Osteoblast (primary cell): ENCODE data around the gene RDH16. TPM values are rescaled to one million over a fixed set of nuclear protein-coding genes. Genes with fewer than 3 reads are reported as not detected.
"Not testable (repeated sequence)": the region's sequence is repeated elsewhere in the genome, so short reads cannot be mapped to it uniquely, and the experiment has no call there.

Source experiments
- DNase-seq: peaks from one replicate; pipeline ENCODE4 v3.0.0; 2011; ENCODE audit warnings: low spot score, mixed read lengths; ENCODE audit not compliant: insufficient read length; ENCODE audit errors: missing footprints
- H2AFZ ChIP-seq: 2 replicates; pipeline ENCODE4 v1.6.0; 2011; ENCODE audit warnings: mild to moderate bottlenecking, low read length
- H3K27ac ChIP-seq: 2 replicates; pipeline ENCODE4 v1.5.1; 2011; ENCODE audit warnings: mild to moderate bottlenecking, low read depth, low read length, moderate library complexity
- H3K27me3 ChIP-seq: 2 replicates; pipeline ENCODE4 v1.6.0; 2012; ENCODE audit warnings: mild to moderate bottlenecking, control low read depth, inconsistent platforms, low read length, moderate library complexity; ENCODE audit not compliant: insufficient read depth
- H3K36me3 ChIP-seq: 2 replicates; pipeline ENCODE4 v1.5.1; 2011; ENCODE audit warnings: mild to moderate bottlenecking, low read length, control low read depth, moderate library complexity; ENCODE audit not compliant: insufficient read depth
- H3K4me1 ChIP-seq: 2 replicates; pipeline ENCODE4 v1.5.1; 2011; ENCODE audit warnings: mild to moderate bottlenecking, low read length, control low read depth, moderate library complexity; ENCODE audit not compliant: insufficient read depth
- H3K4me2 ChIP-seq: 2 replicates; pipeline ENCODE4 v1.6.0; 2011; ENCODE audit warnings: mild to moderate bottlenecking, low read length; ENCODE audit not compliant: insufficient read depth
- H3K4me3 ChIP-seq: fragments of 200-600 bp; sonication (generic); 3 replicates; pipeline ENCODE4 v1.5.1; 2012; ENCODE audit warnings: mild to moderate bottlenecking, low read length, inconsistent platforms; ENCODE audit not compliant: insufficient read depth
- H3K79me2 ChIP-seq: 2 replicates; pipeline ENCODE4 v1.6.0; 2012; ENCODE audit warnings: mild to moderate bottlenecking, low read length, control low read depth, inconsistent platforms; ENCODE audit not compliant: insufficient read depth
- H3K9me3 ChIP-seq: 2 replicates; pipeline ENCODE4 v1.5.1; 2011; ENCODE audit warnings: low read depth, low read length, control low read depth
- H4K20me1 ChIP-seq: 2 replicates; pipeline ENCODE4 v1.6.0; 2012; ENCODE audit warnings: mild to moderate bottlenecking, low read length, control low read depth; ENCODE audit not compliant: insufficient read depth
- total RNA-seq: library from RNA; depleted of rRNA; stranded (reverse); fragments of >200 nt; gene quantifications from 2 replicates; pipeline ENCODE4 v1.2.3, GENCODE V29; 2012
- TF ChIP-seq, protein P1 (sequence below): IDR thresholded peaks from 2 replicates; pipeline ENCODE4 v1.5.1; 2011; ENCODE audit warnings: mild to moderate bottlenecking, low read depth, low read length, moderate library complexity; ENCODE audit errors: extremely low read depth

The RDH16 gene
- total RNA-seq, 1 donor, result under 0.01 TPM

DNA sequence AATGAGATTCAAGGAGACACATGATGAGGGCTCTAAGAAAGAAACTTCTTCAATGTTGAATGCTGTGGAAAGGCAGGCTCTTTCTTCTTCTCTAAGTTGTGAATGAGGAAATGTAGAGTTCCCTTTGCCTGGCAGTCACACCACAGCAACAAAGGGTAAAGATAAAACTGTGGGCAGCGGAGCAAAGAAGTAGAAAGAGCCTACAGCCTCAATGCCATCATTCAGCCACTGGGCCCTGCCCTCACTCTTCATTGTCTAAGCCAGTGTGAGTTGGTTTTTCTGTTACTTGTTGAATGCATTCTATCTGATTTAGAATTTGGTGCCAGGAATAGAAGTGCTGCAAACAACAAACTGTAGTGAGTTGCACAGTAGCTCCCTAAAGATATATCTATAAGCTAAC, 35.4 kb downstream of the RDH16 start:
- Histone ChIP-seq H3K27ac (no peak overlapping the region), H3K4me1 (no peaks in the 10 kb centered on the region), H3K4me3 (no peak overlapping the region), H3K4me2 (no peak overlapping the region), H4K20me1 (no peaks in the 10 kb centered on the region), H3K79me2 (no peaks in the 10 kb centered on the region), H2AFZ (no peak overlapping the region), H3K36me3 (no peaks in the 10 kb centered on the region), H3K27me3 (peaks cover 29% of the 10 kb centered on the region), H3K9me3 (no peaks in the 10 kb centered on the region)
- no peak for DNase-seq
- TF ChIP-seq, protein P1, sequence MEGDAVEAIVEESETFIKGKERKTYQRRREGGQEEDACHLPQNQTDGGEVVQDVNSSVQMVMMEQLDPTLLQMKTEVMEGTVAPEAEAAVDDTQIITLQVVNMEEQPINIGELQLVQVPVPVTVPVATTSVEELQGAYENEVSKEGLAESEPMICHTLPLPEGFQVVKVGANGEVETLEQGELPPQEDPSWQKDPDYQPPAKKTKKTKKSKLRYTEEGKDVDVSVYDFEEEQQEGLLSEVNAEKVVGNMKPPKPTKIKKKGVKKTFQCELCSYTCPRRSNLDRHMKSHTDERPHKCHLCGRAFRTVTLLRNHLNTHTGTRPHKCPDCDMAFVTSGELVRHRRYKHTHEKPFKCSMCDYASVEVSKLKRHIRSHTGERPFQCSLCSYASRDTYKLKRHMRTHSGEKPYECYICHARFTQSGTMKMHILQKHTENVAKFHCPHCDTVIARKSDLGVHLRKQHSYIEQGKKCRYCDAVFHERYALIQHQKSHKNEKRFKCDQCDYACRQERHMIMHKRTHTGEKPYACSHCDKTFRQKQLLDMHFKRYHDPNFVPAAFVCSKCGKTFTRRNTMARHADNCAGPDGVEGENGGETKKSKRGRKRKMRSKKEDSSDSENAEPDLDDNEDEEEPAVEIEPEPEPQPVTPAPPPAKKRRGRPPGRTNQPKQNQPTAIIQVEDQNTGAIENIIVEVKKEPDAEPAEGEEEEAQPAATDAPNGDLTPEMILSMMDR, result no peak

DNA sequence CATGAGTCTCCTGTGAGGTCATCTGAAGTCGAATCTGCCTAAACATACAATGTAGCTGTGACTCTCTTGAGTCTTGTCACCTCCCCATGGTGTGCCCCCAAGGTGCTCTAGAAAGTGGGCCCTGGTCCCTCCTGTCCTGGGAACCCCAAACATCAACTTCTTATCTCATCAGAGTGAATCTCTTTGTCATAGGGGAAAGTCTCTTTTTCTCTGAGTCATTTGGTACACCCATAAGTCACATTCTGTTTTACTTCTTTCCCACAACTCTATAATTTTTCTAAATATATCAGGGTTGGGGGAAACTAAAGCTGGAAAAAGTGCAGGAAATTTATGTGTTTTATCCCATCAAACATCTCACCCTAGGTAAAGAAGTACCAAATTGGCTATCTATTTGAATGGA, 36.1 kb downstream of the RDH16 start:
- H3K9me3 ChIP-seq, result no peaks in the 10 kb centered on the region
- H3K36me3 ChIP-seq, result no peaks in the 10 kb centered on the region
- no peaks in the 10 kb centered on the region for H4K20me1 ChIP-seq
- H3K4me1 ChIP-seq, result no peaks in the 10 kb centered on the region
- no peak for DNase-seq
- no peak overlapping the region for H3K27ac ChIP-seq
- H3K27me3 ChIP-seq, result peaks cover 31% of the 10 kb centered on the region
- no peaks in the 10 kb centered on the region for H3K79me2 ChIP-seq
- no peak overlapping the region for H2AFZ ChIP-seq
- H3K4me2 ChIP-seq, result no peak overlapping the region
- TF ChIP-seq, protein P1, result no peak
- no peak overlapping the region for H3K4me3 ChIP-seq

DNA sequence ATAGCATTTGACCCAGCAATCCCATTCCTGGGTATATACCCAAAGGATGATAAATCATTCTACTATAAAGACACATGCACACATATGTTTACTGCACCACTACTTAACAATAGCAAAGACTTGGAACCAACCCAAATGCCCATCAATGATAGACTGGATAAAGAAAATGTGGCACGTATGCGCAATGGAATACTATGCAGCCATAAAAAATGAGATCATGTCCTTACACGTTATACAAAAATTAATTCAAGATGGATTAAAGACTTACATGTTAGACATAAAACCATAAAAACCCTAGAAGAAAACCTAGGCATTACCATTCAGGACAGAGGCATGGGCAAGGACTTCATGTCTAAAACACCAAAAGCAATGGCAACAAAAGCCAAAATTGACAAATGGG, 39.3 kb downstream of the RDH16 start:
- H3K27me3 ChIP-seq, result peaks cover 22% of the 10 kb centered on the region
- not testable (repeated sequence) for H3K4me3 ChIP-seq, DNase-seq, H3K36me3 ChIP-seq, H4K20me1 ChIP-seq, H3K4me2 ChIP-seq, H3K27ac ChIP-seq, H3K79me2 ChIP-seq, H2AFZ ChIP-seq, H3K9me3 ChIP-seq, H3K4me1 ChIP-seq

DNA sequence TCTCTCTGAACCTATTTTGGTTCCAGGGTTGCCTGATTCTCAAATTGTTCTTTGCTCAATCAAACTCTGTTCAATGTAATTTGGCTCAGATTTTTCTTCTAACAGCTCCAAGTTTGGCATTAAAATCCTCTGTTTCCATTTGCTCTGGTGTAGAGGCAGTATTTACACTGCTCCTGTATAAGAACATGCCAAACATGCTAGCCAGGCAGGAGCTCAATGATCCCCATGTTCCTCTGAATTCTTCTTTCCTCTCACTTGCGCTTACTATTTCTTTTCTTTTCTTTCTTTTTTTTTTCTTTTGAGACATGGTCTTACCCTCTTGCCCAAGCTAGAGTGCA, 40.4 kb downstream of the RDH16 start:
- Histone ChIP-seq H3K27ac (no peak overlapping the region), H2AFZ (no peak overlapping the region), H3K27me3 (peaks cover 13% of the 10 kb centered on the region), H3K9me3 (no peaks in the 10 kb centered on the region), H3K4me1 (no peaks in the 10 kb centered on the region), H3K36me3 (no peaks in the 10 kb centered on the region), H4K20me1 (no peaks in the 10 kb centered on the region), H3K4me2 (no peak overlapping the region), H3K4me3 (no peak overlapping the region), H3K79me2 (no peaks in the 10 kb centered on the region)
- TF ChIP-seq, protein P1, result no peak
- DNase-seq, result no peak
